Nucleus accumbens (tissue), 56 donors: ENCODE data around the gene PDE3B.
"Not testable (repeated sequence)": the region's sequence is repeated elsewhere in the genome, so short reads cannot be mapped to it uniquely, and the experiment has no call there.

Source experiments
- DNase-seq, 56 donors: peaks; one replicate each; lab custom pipeline; 2025; lab: John Stamatoyannopoulos, UW

Gene PDE3B

GRCh38 chr11:14643697-14644225 lies at the start of gene PDE3B:
PDE3B (plus strand) TSS chr11:14643804; CDS start chr11:14644076, 272 bp downstream.
- peak in 36 of 56 donors; percentile 9 to 71 (median 36) for DNase-seq

- DNase-seq, result not testable (repeated sequence)
Observed at GRCh38 chr11:14595261-14595660, 48.3 kb upstream of the PDE3B start.

GRCh38 chr11:14607713-14608112 lies 35.9 kb upstream of the PDE3B start:
- no peak for DNase-seq

- DNase-seq, result no peak
Observed at GRCh38 chr11:14609902-14610301, 33.7 kb upstream of the PDE3B start.

- no peak for DNase-seq
Observed at GRCh38 chr11:14611939-14612338, 31.7 kb upstream of the PDE3B start.

- DNase-seq, result no peak
Observed at GRCh38 chr11:14612694-14613093, 30.9 kb upstream of the PDE3B start.

GRCh38 chr11:14614091-14614622 lies 29.4 kb upstream of the PDE3B start:
- no peak for DNase-seq

GRCh38 chr11:14617241-14618027 lies 26.2 kb upstream of the PDE3B start:
- DNase-seq, result no peak

- no peak for DNase-seq
Observed at GRCh38 chr11:14618060-14618459, 25.5 kb upstream of the PDE3B start.

GRCh38 chr11:14619603-14620531 lies 23.7 kb upstream of the PDE3B start:
- DNase-seq, result no peak

GRCh38 chr11:14622223-14622954 lies 21.2 kb upstream of the PDE3B start:
- no peak for DNase-seq

- DNase-seq, result no peak
Observed at GRCh38 chr11:14623036-14623435, 20.6 kb upstream of the PDE3B start.

- no peak for DNase-seq
Observed at GRCh38 chr11:14625586-14626205, 17.9 kb upstream of the PDE3B start.

- no peak for DNase-seq
Observed at GRCh38 chr11:14626650-14627049, 17.0 kb upstream of the PDE3B start.

GRCh38 chr11:14633506-14634224 lies 9.9 kb upstream of the PDE3B start:
- DNase-seq, result not testable (repeated sequence)

GRCh38 chr11:14634813-14635212 lies 8.8 kb upstream of the PDE3B start:
- no peak for DNase-seq

GRCh38 chr11:14635546-14635945 lies 8.1 kb upstream of the PDE3B start:
- no peak for DNase-seq

GRCh38 chr11:14636119-14636518 lies 7.5 kb upstream of the PDE3B start:
- DNase-seq, result no peak

GRCh38 chr11:14637868-14638409 lies 5.7 kb upstream of the PDE3B start:
- DNase-seq, result no peak
